Coronary artery (tissue), 2 donors: ENCODE data around the gene LFNG.

ENCODE experiments used
- DNase-seq: peaks from one replicate; pipeline ENCODE4 v3.0.0-alpha.2; 2017; ENCODE audit warnings: low spot score
- H3K27ac ChIP-seq, 2 donors: fragments of 200-600 bp; sonication (generic); one replicate each; pipeline ENCODE4 v1.5.1; 2016 to 2019
- H3K4me3 ChIP-seq: fragments of 200-600 bp; sonication (generic); 2 replicates; pipeline ENCODE4 v1.5.1; 2016; ENCODE audit warnings: mild to moderate bottlenecking, moderate library complexity
- CTCF ChIP-seq: fragments of 200-600 bp; sonication (generic); IDR thresholded peaks from one replicate; pipeline ENCODE4 v1.5.1; 2019; ENCODE audit warnings: antibody characterized with exemption

LFNG gene

GRCh38 chr7:2484868-2485267, 34.7 kb upstream of the LFNG start:
- no peak for TF ChIP-seq CTCF
- Histone ChIP-seq H3K4me3 (no peak overlapping the region), H3K27ac (no peak overlapping the region)
- DNase-seq, result no peak

GRCh38 chr7:2487586-2488271, 31.8 kb upstream of the LFNG start:
- TF ChIP-seq CTCF, result no peak
- Histone ChIP-seq H3K27ac (peak overlapping the region; percentile 10 to 77), H3K4me3 (peak overlapping the region; percentile 14)
- no peak for DNase-seq

GRCh38 chr7:2488272-2488645, 31.3 kb upstream of the LFNG start:
- no peak for TF ChIP-seq CTCF
- H3K4me3 ChIP-seq, result peak overlapping the region; percentile 14
- DNase-seq, result peak; percentile 92
- H3K27ac ChIP-seq, result peak overlapping the region; percentile 10 to 77

- peak overlapping the region; percentile 14 for H3K4me3 ChIP-seq
- TF ChIP-seq CTCF, result no peak
- DNase-seq, result no peak
- peak overlapping the region; percentile 10 to 77 for H3K27ac ChIP-seq
Measured at GRCh38 chr7:2488681-2489080, 30.9 kb upstream of the LFNG start.

GRCh38 chr7:2490181-2490651, 29.4 kb upstream of the LFNG start:
- peak overlapping the region in 1 of 2 donors; percentile 73 for H3K27ac ChIP-seq
- no peak for DNase-seq
- TF ChIP-seq CTCF, result no peak
- H3K4me3 ChIP-seq, result no peak overlapping the region

GRCh38 chr7:2492038-2492437, 27.5 kb upstream of the LFNG start:
- no peak for TF ChIP-seq CTCF

More at GRCh38 chr7:2492038-2492437, 27.5 kb upstream of the LFNG start:
- no peak for DNase-seq
- H3K27ac ChIP-seq, result no peak overlapping the region
- H3K4me3 ChIP-seq, result no peak overlapping the region
